ENCODE measurements around the gene MFN1.
A peak's percentile ranks its signal among the peaks of the same experiment; 100 is the strongest.
"Not testable (repeated sequence)": the region's sequence is repeated elsewhere in the genome, so short reads cannot be mapped to it uniquely, and the experiment has no call there.

The MFN1 gene

GRCh38 chr3:179347345-179348194 lies at the start of gene MFN1:
Gene MFN1, plus strand, starts transcription at chr3:179347709. Its CDS starts 1,143 bp downstream, at chr3:179348852.
- peak; percentile 91 for DNase-seq

- no peak for DNase-seq
Observed at GRCh38 chr3:179297971-179298725, 49.4 kb upstream of the MFN1 start.

- DNase-seq, result no peak
Observed at GRCh38 chr3:179299316-179299715, 48.2 kb upstream of the MFN1 start.

GRCh38 chr3:179299999-179300613 lies 47.4 kb upstream of the MFN1 start:
- no peak for DNase-seq

- DNase-seq, result no peak
Observed at GRCh38 chr3:179301645-179302044, 45.9 kb upstream of the MFN1 start.

- DNase-seq, result no peak
Observed at GRCh38 chr3:179302111-179302510, 45.4 kb upstream of the MFN1 start.

GRCh38 chr3:179304605-179305004 lies 42.9 kb upstream of the MFN1 start:
- DNase-seq, result no peak

GRCh38 chr3:179307362-179307761 lies 40.1 kb upstream of the MFN1 start:
- not testable (repeated sequence) for DNase-seq

- DNase-seq, result no peak
Observed at GRCh38 chr3:179308001-179308400, 39.5 kb upstream of the MFN1 start.

GRCh38 chr3:179309225-179310078 lies 38.1 kb upstream of the MFN1 start:
- no peak for DNase-seq

- DNase-seq, result no peak
Observed at GRCh38 chr3:179318876-179319275, 28.6 kb upstream of the MFN1 start.

- DNase-seq, result peak; percentile 31
Observed at GRCh38 chr3:179321668-179322285, 25.7 kb upstream of the MFN1 start.

- peak; percentile 91 for DNase-seq
Observed at GRCh38 chr3:179322286-179323196, 25.0 kb upstream of the MFN1 start, which contains the start of gene ZNF639. Gene ZNF639, plus strand, starts transcription at chr3:179323031. Its CDS starts 5,263 bp downstream, at chr3:179328294.

- DNase-seq, result peak; percentile 69
Observed at GRCh38 chr3:179323197-179324110, 24.1 kb upstream of the MFN1 start.

- DNase-seq, result peak; percentile 29
Observed at GRCh38 chr3:179324270-179324754, 23.2 kb upstream of the MFN1 start.

GRCh38 chr3:179330438-179330837 lies 17.1 kb upstream of the MFN1 start:
- DNase-seq, result no peak

GRCh38 chr3:179332240-179332639 lies 15.3 kb upstream of the MFN1 start:
- no peak for DNase-seq

- DNase-seq, result no peak
Observed at GRCh38 chr3:179333084-179333483, 14.4 kb upstream of the MFN1 start.

- no peak for DNase-seq
Observed at GRCh38 chr3:179336345-179336929, 11.1 kb upstream of the MFN1 start.

Measured in CD4-positive, alpha-beta T cell treated with Interleukin-12 subunit alpha and Interleukin-12 subunit beta, for 1 hour (primary cell).